Lung (tissue), 12 donors: ENCODE measurements around the gene CABLES2. TPM values are rescaled to one million over a fixed set of nuclear protein-coding genes. Genes with fewer than 3 reads are reported as not detected.

ENCODE experiments used
- ATAC-seq: fragments of 200-7000 bp; cut with Tn5 transposase; one replicate; pipeline ENCODE4 v1.9.1; 2020; ENCODE audit warnings: moderate number of reproducible peaks; ENCODE audit not compliant: insufficient read depth, low FRiP score
- DNase-seq, 3 donors: peaks; one replicate each; pipeline ENCODE4 v3.0.0-alpha.2; 2013 to 2017
- H3K27ac ChIP-seq, 2 donors: one replicate each; pipeline ENCODE4 v1.5.1; 2013; ENCODE audit warnings: mild to moderate bottlenecking in 2 of 2, moderate library complexity in 2 of 2, control low read depth in 1 of 2, inconsistent platforms in 1 of 2, low read depth in 1 of 2, low read length in 1 of 2
- H3K27me3 ChIP-seq, 3 donors: one replicate each; pipeline ENCODE4 v1.5.1; 2013; ENCODE audit warnings: low read length in 2 of 3; ENCODE audit not compliant: control insufficient read depth in 3 of 3, insufficient read depth in 3 of 3
- H3K36me3 ChIP-seq, 4 donors: one replicate each; pipeline ENCODE4 v1.5.1; 2013; ENCODE audit warnings: low read length in 4 of 4, mild to moderate bottlenecking in 1 of 4, moderate library complexity in 1 of 4; ENCODE audit not compliant: control insufficient read depth in 4 of 4, insufficient read depth in 4 of 4
- H3K4me1 ChIP-seq, 5 donors: one replicate each; pipeline ENCODE4 v1.5.1; 2013; ENCODE audit warnings: low read length in 5 of 5, mild to moderate bottlenecking in 2 of 5, moderate library complexity in 1 of 5; ENCODE audit not compliant: control insufficient read depth in 5 of 5, insufficient read depth in 5 of 5
- H3K4me3 ChIP-seq: one replicate; pipeline ENCODE4 v1.5.1; 2013; ENCODE audit warnings: mild to moderate bottlenecking, control low read depth, moderate library complexity
- H3K9ac ChIP-seq, 2 donors: one replicate each; pipeline ENCODE4 v1.5.1; 2013; ENCODE audit warnings: low read length in 2 of 2, control low read depth in 1 of 2; ENCODE audit not compliant: insufficient read depth in 1 of 2
- H3K9me3 ChIP-seq, 4 donors: one replicate each; pipeline ENCODE4 v1.5.1; 2013; ENCODE audit warnings: low read length in 3 of 4, mild to moderate bottlenecking in 1 of 4, moderate library complexity in 1 of 4; ENCODE audit not compliant: control insufficient read depth in 4 of 4, insufficient read depth in 3 of 4
- WGBS, 2 donors: extraction: QIAGEN DNeasy Blood & Tissue Kit; methylation state at CpG; one replicate each; pipeline ENCODE4 v1.1.7; 2013; 5-methylcytosine and 5-hydroxymethylcytosine counted together
- polyA plus RNA-seq, 2 donors: library from polyadenylated mRNA; stranded (reverse); fragments of 200-250 nt; gene quantifications; one replicate each; pipeline ENCODE4 v1.2.1, GENCODE V29; 2013
- total RNA-seq, 2 donors: library from RNA; depleted of rRNA in 1 of 2; stranded (reverse); fragments of >200 nt in 1 of 2; gene quantifications; one replicate each; pipeline ENCODE4 v1.2.1, GENCODE V29; 2014 to 2021
- TF ChIP-seq, protein P1 (sequence below): IDR thresholded peaks from 2 replicates; pipeline ENCODE4 v1.5.1; 2012; ENCODE audit warnings: mild to moderate bottlenecking; ENCODE audit errors: control extremely low read depth, extremely low read depth
- donor health status: control.
- donor health status: control.
- donor health status: Bipolar disorder and iron deficiency.
- donor health status: healthy.
- donor health status: DM: yes; HTN: yes; CAD: no.

The CABLES2 gene
- total and polyA plus RNA-seq, 4 donors: 1.9 to 4.4 (median 3.6) TPM

DNA sequence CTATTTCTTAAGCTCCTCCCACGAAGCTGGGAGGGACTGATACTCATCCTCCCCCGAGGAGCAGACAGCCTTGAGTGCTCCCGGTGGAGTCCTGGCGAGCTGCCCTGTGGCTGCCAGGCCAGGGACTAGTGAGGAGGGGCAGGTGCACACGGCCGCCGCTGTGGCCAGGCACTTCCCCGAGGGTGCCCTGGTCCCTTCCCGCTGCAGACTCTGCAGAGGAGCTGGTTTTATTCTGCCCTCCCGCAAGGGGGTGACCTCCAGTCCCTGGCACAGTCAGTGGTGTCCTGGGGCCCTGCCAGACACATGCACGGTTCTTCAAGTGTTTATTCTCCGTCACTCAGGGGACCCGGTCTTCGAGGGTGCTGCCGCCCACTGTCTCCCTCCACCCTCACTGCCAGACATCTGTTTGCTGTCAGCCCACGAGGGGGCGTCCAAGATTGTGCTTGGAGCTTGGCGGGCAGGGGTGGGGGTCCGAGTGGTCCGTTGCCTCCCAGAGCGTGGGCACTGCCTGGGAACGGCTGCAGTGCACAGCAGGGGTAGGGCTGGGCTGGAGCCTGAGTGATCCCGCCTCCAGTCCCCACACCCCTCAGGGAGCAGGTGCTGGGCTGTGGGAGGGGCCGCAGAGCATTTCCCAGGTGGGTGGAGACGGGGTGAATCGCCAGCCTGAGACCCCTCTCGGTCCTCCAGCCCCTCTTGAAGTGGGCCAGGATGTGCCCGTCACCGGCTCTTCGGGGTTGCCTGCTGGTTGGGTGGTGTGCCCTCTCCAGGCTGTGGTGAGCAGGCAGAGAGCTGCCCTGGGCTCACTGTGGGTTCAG lies 3.1 kb upstream of the CABLES2 start:
- Histone ChIP-seq H3K9me3 (no peaks in the 10 kb centered on the region), H3K4me3 (no peak overlapping the region), H3K9ac (no peak overlapping the region), H3K4me1 (peaks cover 0 to 42% (median 4%) of the 10 kb centered on the region in 5 donors), H3K27ac (no peak overlapping the region), H3K36me3 (no peaks in the 10 kb centered on the region), H3K27me3 (no peaks in the 10 kb centered on the region)
- peak; percentile 69 to 81 (median 72) for DNase-seq
- WGBS, 2 donors: 5 to 7% methylated on average over 29 to 30 of the region's 30 CpGs
- TF ChIP-seq, protein P1, sequence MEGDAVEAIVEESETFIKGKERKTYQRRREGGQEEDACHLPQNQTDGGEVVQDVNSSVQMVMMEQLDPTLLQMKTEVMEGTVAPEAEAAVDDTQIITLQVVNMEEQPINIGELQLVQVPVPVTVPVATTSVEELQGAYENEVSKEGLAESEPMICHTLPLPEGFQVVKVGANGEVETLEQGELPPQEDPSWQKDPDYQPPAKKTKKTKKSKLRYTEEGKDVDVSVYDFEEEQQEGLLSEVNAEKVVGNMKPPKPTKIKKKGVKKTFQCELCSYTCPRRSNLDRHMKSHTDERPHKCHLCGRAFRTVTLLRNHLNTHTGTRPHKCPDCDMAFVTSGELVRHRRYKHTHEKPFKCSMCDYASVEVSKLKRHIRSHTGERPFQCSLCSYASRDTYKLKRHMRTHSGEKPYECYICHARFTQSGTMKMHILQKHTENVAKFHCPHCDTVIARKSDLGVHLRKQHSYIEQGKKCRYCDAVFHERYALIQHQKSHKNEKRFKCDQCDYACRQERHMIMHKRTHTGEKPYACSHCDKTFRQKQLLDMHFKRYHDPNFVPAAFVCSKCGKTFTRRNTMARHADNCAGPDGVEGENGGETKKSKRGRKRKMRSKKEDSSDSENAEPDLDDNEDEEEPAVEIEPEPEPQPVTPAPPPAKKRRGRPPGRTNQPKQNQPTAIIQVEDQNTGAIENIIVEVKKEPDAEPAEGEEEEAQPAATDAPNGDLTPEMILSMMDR: no peak
- no peak for ATAC-seq

DNA sequence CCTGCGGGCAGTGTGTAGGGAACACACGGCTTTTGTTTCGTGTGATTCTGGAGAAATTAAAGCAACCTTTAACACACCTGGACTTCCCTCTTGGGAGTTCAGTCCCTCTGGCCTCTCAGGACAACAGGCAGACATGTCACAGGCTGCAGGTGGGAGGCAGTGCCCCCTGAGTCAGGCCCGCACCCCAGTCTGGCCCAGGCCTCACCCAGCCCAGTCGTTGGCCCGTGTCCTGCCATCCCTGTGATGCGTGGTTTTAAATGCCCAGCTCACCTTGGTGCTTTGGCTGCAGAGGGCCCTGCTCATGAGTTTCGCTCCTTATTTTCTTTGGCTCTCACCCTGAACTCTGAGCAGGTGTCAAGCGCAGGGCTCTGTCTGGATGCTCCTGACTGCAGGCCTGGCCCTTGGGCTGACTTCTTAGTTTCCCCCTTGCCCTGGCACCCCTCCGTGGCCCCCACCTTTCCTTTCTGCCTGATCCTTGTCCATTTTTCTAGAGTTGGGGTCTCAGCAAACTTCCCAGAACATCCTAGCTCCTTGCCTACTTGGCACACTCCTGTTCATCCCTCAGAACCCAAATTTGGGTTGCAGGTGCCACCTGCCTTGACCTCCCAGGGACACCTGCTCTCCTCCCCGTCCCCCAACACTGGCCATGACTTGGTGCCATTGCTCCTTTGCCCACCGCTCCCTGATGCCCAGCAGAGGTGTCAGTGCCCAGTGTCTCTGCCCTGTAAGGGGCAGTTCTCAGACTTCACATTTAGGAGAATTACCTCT lies 2.2 kb upstream of the CABLES2 start:
- Histone ChIP-seq H3K4me1 (peaks cover 0 to 46% (median 4%) of the 10 kb centered on the region in 5 donors), H3K4me3 (no peak overlapping the region), H3K36me3 (no peaks in the 10 kb centered on the region), H3K27me3 (no peaks in the 10 kb centered on the region), H3K9ac (no peak overlapping the region), H3K9me3 (no peaks in the 10 kb centered on the region), H3K27ac (no peak overlapping the region)
- WGBS, 2 donors: 87 to 95% methylated on average over 12 of the region's 12 CpGs
- ATAC-seq (no peak), DNase-seq (no peak)
- TF ChIP-seq, protein P1: no peak

DNA sequence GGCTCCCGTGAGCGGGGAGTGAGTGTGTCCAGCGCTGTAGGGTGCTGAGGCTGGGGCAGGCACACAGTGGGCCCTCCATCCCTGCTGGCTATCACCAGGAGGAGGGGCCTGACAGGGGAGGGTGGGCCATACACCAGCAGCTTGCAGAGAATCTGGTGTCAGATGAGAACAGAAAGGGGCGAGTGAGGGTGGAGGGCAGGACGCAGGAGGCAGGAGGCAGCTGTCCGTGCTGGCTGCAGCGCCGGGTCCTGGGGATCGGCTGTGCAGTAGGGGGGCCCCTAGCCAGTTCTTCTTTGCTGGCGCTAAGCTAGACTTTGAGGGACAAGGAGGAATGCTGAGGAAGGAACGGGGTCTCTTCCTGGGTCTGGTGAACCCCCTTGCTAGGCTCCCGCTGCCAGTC lies 1.6 kb upstream of the CABLES2 start:
- 86 to 91% methylated on average over 12 of the region's 12 CpGs for WGBS, 2 donors
- ATAC-seq (no peak), DNase-seq (peak in 1 of 3 donors; percentile 9)
- Histone ChIP-seq H3K4me1 (peaks cover 0 to 46% (median 4%) of the 10 kb centered on the region in 5 donors), H3K36me3 (no peaks in the 10 kb centered on the region), H3K27me3 (no peaks in the 10 kb centered on the region), H3K9me3 (no peaks in the 10 kb centered on the region), H3K9ac (no peak overlapping the region), H3K27ac (no peak overlapping the region), H3K4me3 (no peak overlapping the region)
- TF ChIP-seq, protein P1: no peak
